RWPE2 (cell line): ENCODE results near the gene RETREG1.
A peak's percentile ranks its signal among the peaks of the same experiment; 100 is the strongest.

Source experiments
- ATAC-seq: fragments of 200-7000 bp; cut with Tn5 transposase; 3 replicates; pipeline ENCODE4 v1.9.1; 2021; ENCODE audit warnings: low read depth
- DNase-seq: peaks from one replicate; pipeline ENCODE4 v3.0.0-alpha.2; 2020; ENCODE audit warnings: low spot score
- H3K27ac ChIP-seq: fragments of 450-650 bp; 2 replicates; pipeline ENCODE4 v1.5.1; 2017; ENCODE audit warnings: mild to moderate bottlenecking; ENCODE audit not compliant: poor library complexity, severe bottlenecking
- H3K27me3 ChIP-seq: fragments of 250-450 bp; sonication (Bioruptor Pico); 2 replicates; pipeline ENCODE4 v1.5.1; 2021; ENCODE audit warnings: mild to moderate bottlenecking, moderate library complexity; ENCODE audit not compliant: insufficient read depth, poor library complexity, severe bottlenecking
- H3K36me3 ChIP-seq: fragments of 250-450 bp; sonication (Bioruptor Pico); 2 replicates; pipeline ENCODE4 v1.5.1; 2020; ENCODE audit warnings: low read depth, mild to moderate bottlenecking, moderate library complexity
- H3K4me1 ChIP-seq: fragments of 250-450 bp; sonication (Bioruptor Pico); 2 replicates; pipeline ENCODE4 v1.5.1; 2021; ENCODE audit warnings: mild to moderate bottlenecking, moderate library complexity; ENCODE audit not compliant: insufficient read depth, poor library complexity, severe bottlenecking
- H3K4me3 ChIP-seq: fragments of 250-450 bp; sonication (Bioruptor Pico); 2 replicates; pipeline ENCODE4 v1.5.1; 2021; ENCODE audit warnings: mild to moderate bottlenecking, moderate library complexity; ENCODE audit not compliant: severe bottlenecking
- H3K9me3 ChIP-seq: fragments of 250-450 bp; sonication (Bioruptor Pico); 2 replicates; pipeline ENCODE4 v1.5.1; 2021; ENCODE audit warnings: mild to moderate bottlenecking, moderate library complexity; ENCODE audit not compliant: severe bottlenecking
- TF ChIP-seq, protein P1 (sequence below): fragments of 450-650 bp; IDR thresholded peaks from one replicate; pipeline ENCODE4 v1.5.1; 2017; ENCODE audit warnings: mild to moderate bottlenecking, moderate library complexity; ENCODE audit not compliant: poor library complexity, severe bottlenecking

RETREG1 gene

DNA sequence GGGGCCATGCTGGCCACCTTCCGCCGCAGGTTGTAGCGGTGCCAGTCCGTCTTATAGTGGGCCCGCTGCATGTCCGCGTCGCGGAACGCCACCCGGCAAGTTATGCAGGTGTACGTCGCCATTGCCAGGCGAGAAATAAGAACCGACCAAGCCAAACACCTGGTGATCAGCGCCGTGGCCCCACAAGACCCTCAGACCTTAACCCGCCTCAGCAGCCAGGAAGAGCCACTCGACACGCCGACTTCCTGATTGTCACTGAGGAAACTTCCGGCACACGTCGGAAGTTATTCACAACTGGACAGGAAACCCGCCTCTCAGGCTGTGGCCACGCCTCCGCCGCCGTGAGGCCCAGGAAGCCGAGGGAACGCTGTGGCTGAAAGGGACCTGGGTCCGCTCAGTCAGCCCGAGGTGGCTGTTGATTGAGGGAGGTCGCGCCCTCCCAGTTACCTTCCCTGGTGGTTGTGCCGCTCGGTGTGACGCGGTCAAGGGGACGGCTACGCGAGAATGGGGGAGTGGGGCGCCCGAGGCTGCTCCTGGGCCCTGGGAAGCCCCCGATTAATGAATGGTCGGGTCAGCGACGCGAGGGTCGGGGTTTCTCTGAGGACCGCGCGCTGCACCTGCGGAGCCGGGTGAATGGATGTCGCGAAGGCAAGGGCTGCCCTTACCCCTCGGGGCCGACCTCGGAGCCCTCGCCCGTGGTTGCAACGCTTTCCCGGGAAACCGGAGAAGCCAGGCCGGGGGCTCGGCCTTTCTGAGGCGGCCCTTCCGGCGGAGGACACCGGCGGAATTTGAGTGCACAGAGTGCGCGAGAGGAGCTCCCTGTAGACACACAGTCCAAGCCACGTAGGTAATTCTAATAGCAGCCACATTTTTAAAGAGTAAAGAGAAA lies 151.0 kb downstream of the RETREG1 start, which contains the start of gene ZNF622:
Gene ZNF622, minus strand, starts transcription at position 257 of the 889 bp plus-strand sequence. Its CDS starts 135 bp downstream, at position 122.
- Histone ChIP-seq H3K4me3 (peak within 1 kb of the TSS; percentile 90), H3K27me3 (no peaks in the 10 kb centered on the region), H3K36me3 (peaks cover 36% of the 10 kb centered on the region), H3K4me1 (peaks cover 19% of the 10 kb centered on the region), H3K27ac (peak within 1 kb of the TSS; percentile 71), H3K9me3 (no peaks in the 10 kb centered on the region)
- peak; percentile 83 for ATAC-seq
- TF ChIP-seq, protein P1, sequence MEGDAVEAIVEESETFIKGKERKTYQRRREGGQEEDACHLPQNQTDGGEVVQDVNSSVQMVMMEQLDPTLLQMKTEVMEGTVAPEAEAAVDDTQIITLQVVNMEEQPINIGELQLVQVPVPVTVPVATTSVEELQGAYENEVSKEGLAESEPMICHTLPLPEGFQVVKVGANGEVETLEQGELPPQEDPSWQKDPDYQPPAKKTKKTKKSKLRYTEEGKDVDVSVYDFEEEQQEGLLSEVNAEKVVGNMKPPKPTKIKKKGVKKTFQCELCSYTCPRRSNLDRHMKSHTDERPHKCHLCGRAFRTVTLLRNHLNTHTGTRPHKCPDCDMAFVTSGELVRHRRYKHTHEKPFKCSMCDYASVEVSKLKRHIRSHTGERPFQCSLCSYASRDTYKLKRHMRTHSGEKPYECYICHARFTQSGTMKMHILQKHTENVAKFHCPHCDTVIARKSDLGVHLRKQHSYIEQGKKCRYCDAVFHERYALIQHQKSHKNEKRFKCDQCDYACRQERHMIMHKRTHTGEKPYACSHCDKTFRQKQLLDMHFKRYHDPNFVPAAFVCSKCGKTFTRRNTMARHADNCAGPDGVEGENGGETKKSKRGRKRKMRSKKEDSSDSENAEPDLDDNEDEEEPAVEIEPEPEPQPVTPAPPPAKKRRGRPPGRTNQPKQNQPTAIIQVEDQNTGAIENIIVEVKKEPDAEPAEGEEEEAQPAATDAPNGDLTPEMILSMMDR = no peak
- DNase-seq = peak; percentile 90

DNA sequence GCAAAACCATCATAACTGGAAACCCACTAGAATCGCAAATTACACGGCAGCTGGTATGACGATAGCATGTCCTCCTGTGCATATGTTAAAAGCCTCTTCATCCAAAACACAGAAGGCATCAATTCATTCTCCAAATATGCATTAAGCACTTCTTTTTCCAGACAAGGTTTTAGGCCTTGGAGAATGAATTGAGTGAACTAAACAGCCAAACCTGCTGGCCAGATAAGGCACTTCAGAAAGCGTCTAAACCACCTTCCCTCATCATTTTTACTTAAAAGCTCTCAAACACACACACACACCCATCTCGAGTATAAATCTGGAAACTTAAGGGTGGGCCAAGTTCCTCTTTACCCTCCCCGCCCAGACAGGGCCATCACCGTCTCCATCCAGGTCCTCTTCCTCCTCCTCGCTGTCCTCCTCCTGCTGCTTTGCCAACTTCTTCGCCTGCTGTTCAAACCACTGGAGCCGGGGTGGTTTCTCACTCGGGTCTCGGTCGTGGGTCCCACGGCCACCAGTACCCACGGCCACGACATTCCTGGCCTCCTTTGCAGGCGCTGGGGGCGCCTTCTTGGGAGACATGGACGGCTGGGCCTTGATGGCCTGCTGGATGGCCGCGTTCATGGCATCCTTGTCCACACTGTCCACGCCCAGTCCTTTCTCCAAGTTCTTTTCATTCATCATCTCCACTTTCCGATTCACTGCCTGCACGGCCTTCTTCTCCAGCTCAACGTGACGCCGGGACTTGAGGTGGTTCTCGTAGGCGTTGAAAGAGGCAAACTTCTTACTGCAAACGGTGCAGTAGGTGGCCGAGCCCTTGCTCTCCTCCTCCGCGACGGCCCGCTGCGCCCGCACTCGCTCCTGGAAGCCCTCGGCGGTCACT lies 151.9 kb downstream of the RETREG1 start:
- H3K9me3 ChIP-seq = no peaks in the 10 kb centered on the region
- DNase-seq = no peak
- H3K36me3 ChIP-seq = peaks cover 43% of the 10 kb centered on the region
- H3K27me3 ChIP-seq = no peaks in the 10 kb centered on the region
- TF ChIP-seq, protein P1 = no peak
- H3K4me1 ChIP-seq = peaks cover 19% of the 10 kb centered on the region
- H3K27ac ChIP-seq = peak overlapping the region; percentile 71
- H3K4me3 ChIP-seq = peak overlapping the region; percentile 90
- peak; percentile 5; the same call in 2 of the 3 replicates for ATAC-seq

GRCh38 chr5:16464231-16464630 lies 152.6 kb downstream of the RETREG1 start:
- Histone ChIP-seq H3K4me1 (peaks cover 19% of the 10 kb centered on the region), H3K27ac (no peak overlapping the region), H3K4me3 (peak overlapping the region; percentile 90), H3K36me3 (peaks cover 48% of the 10 kb centered on the region), H3K27me3 (no peaks in the 10 kb centered on the region), H3K9me3 (no peaks in the 10 kb centered on the region)
- DNase-seq = no peak
- TF ChIP-seq, protein P1 = no peak
- ATAC-seq = no peak

GRCh38 chr5:16461782-16462181 lies 155.0 kb downstream of the RETREG1 start:
- Histone ChIP-seq H3K27ac (no peak overlapping the region), H3K27me3 (no peaks in the 10 kb centered on the region), H3K9me3 (no peaks in the 10 kb centered on the region), H3K36me3 (peaks cover 72% of the 10 kb centered on the region), H3K4me1 (peaks cover 9% of the 10 kb centered on the region), H3K4me3 (no peak overlapping the region)
- DNase-seq (no peak), ATAC-seq (no peak)
- TF ChIP-seq, protein P1 = no peak
